ENCODE data around the gene PDE6H. TPM values are rescaled to one million over a fixed set of nuclear protein-coding genes. Genes with fewer than 3 reads are reported as not detected.

PDE6H gene
- total RNA-seq, 2 donors from 2014 or later = not detected

DNA sequence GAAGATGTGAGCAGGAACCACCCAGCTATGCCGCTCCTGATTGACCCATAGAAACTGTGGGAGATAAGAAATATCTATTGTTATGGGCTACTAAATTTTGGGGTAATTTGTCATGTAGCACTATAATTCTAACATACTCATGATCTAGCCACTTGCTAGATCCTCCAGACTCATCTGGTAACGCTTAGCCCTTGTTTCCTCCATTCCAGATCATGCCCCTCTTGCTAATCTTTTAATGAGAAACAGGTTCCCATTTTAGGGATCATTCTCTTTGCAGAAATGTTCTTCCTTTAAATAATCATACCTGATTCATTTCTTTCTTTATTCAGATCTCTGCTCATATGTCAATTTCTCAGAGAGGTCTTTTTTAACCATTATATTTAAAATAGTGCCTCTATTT, 7.6 kb upstream of the PDE6H start:
- no peak for DNase-seq
- Mint-ChIP-seq H3K27me3 (ENCODE audit: insufficient read depth) (no peaks in the 10 kb centered on the region), H3K4me1 (peaks cover 9% of the 10 kb centered on the region), H3K4me3 (no peak overlapping the region), H3K27ac (no peak overlapping the region), H3K9me3 (no peaks in the 10 kb centered on the region), H3K36me3 (ENCODE audit: low read depth) (no peaks in the 10 kb centered on the region)
- 89 to 93% methylated on average over 2 of the region's 2 CpGs for WGBS, 2 experiments (ENCODE audit: insufficient coverage in 1 of 2, insufficient read length in 1 of 2)
- H3K27me3 ChIP-seq (ENCODE audit: control insufficient read depth, insufficient read depth, low read length, poor library complexity, severe bottlenecking) = no peaks in the 10 kb centered on the region
- no peak overlapping the region for H3K4me3 ChIP-seq (ENCODE audit: low read length)
- no peak overlapping the region for H3K27ac ChIP-seq (ENCODE audit: low read depth, low read length)
- TF ChIP-seq, protein P1, sequence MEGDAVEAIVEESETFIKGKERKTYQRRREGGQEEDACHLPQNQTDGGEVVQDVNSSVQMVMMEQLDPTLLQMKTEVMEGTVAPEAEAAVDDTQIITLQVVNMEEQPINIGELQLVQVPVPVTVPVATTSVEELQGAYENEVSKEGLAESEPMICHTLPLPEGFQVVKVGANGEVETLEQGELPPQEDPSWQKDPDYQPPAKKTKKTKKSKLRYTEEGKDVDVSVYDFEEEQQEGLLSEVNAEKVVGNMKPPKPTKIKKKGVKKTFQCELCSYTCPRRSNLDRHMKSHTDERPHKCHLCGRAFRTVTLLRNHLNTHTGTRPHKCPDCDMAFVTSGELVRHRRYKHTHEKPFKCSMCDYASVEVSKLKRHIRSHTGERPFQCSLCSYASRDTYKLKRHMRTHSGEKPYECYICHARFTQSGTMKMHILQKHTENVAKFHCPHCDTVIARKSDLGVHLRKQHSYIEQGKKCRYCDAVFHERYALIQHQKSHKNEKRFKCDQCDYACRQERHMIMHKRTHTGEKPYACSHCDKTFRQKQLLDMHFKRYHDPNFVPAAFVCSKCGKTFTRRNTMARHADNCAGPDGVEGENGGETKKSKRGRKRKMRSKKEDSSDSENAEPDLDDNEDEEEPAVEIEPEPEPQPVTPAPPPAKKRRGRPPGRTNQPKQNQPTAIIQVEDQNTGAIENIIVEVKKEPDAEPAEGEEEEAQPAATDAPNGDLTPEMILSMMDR (conservative IDR thresholded peaks at IDR 0.05) = no peak
- H3K4me1 ChIP-seq (ENCODE audit: control insufficient read depth, insufficient read depth, low read length) = no peaks in the 10 kb centered on the region
- H3K9me3 ChIP-seq (ENCODE audit: control insufficient read depth, low read length) = no peaks in the 10 kb centered on the region
- H3K9ac ChIP-seq (ENCODE audit: extremely low read depth, low read length, poor library complexity, severe bottlenecking) = no peak overlapping the region
- H3K36me3 ChIP-seq (ENCODE audit: control insufficient read depth, insufficient read depth, low read length) = no peaks in the 10 kb centered on the region

DNA sequence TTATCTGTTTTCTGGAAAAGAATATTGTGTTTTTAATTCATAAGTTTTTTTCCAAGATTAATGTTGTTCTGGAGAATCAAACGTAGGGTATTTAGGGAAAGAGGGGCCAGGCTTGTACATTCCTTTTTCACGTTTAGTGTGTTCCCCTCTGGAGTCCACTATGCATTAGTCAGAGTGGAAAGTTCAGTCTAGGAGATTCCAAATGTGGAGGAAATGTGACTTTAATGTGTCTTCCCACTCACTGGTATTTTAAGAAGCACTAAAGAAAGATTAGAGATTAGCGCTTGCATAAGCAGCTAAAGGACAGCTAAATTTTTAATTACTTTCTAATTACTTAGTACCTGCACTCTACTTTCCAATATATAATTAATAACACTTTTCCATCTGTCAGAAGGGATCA, 4.4 kb upstream of the PDE6H start:
- no peak overlapping the region for H3K4me3 ChIP-seq (ENCODE audit: low read length)
- no peaks in the 10 kb centered on the region for H3K9me3 Mint-ChIP-seq
- DNase-seq = no peak
- no peaks in the 10 kb centered on the region for H3K36me3 Mint-ChIP-seq (ENCODE audit: low read depth)
- no peaks in the 10 kb centered on the region for H3K27me3 Mint-ChIP-seq (ENCODE audit: insufficient read depth)
- no peaks in the 10 kb centered on the region for H3K9me3 ChIP-seq (ENCODE audit: control insufficient read depth, low read length)
- no peaks in the 10 kb centered on the region for H3K36me3 ChIP-seq (ENCODE audit: control insufficient read depth, insufficient read depth, low read length)
- H3K9ac ChIP-seq (ENCODE audit: extremely low read depth, low read length, poor library complexity, severe bottlenecking) = no peak overlapping the region
- peaks cover 11% of the 10 kb centered on the region for H3K4me1 Mint-ChIP-seq
- H3K4me1 ChIP-seq (ENCODE audit: control insufficient read depth, insufficient read depth, low read length) = no peaks in the 10 kb centered on the region
- H3K27ac ChIP-seq (ENCODE audit: low read depth, low read length) = no peak overlapping the region
- H3K27ac Mint-ChIP-seq = no peak overlapping the region
- H3K27me3 ChIP-seq (ENCODE audit: control insufficient read depth, insufficient read depth, low read length, poor library complexity, severe bottlenecking) = no peaks in the 10 kb centered on the region
- TF ChIP-seq, protein P1 (conservative IDR thresholded peaks at IDR 0.05) = no peak
- H3K4me3 Mint-ChIP-seq = no peak overlapping the region
- 77 to 94% methylated on average over 2 to 3 of the region's 3 CpGs for WGBS, 2 experiments (ENCODE audit: insufficient coverage in 1 of 2, insufficient read length in 1 of 2)

DNA sequence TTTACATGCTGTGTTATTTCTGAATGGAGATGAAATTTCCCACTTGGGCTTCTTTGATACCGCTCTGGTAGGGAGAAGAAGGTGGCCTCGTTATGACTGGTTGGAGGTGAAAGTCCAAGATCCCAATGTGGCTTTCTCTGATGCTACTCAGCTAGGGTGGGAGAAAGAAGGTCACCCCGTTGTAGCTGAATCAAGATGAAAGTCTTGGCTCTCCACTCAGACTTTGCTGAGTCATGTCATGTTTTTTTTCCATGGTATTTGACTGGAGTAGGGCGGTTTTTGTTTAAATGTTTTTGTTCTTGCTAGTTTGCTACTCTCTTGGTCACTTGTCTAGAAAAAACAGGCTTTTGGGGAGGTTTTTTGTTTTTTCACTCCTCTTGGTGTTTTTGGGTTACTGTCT, 2.4 kb upstream of the PDE6H start:
- 70 to 100% methylated on average over 1 to 4 of the region's 4 CpGs for WGBS, 2 experiments (ENCODE audit: insufficient coverage in 1 of 2, insufficient read length in 1 of 2)

More for the DNA sequence above, 2.4 kb upstream of the PDE6H start:
- H3K4me1 ChIP-seq (ENCODE audit: control insufficient read depth, insufficient read depth, low read length) = peaks cover 3% of the 10 kb centered on the region
- Mint-ChIP-seq H3K36me3 (ENCODE audit: low read depth) (no peaks in the 10 kb centered on the region), H3K27ac (peak overlapping the region; percentile 36), H3K4me1 (peaks cover 11% of the 10 kb centered on the region), H3K4me3 (no peak overlapping the region), H3K9me3 (no peaks in the 10 kb centered on the region), H3K27me3 (ENCODE audit: insufficient read depth) (no peaks in the 10 kb centered on the region)
- H3K36me3 ChIP-seq (ENCODE audit: control insufficient read depth, insufficient read depth, low read length) = no peaks in the 10 kb centered on the region
- H3K27ac ChIP-seq (ENCODE audit: low read depth, low read length) = no peak overlapping the region
- H3K27me3 ChIP-seq (ENCODE audit: control insufficient read depth, insufficient read depth, low read length, poor library complexity, severe bottlenecking) = no peaks in the 10 kb centered on the region
- H3K4me3 ChIP-seq (ENCODE audit: low read length) = no peak overlapping the region
- DNase-seq = no peak
- TF ChIP-seq, protein P1 (conservative IDR thresholded peaks at IDR 0.05) = no peak
- H3K9me3 ChIP-seq (ENCODE audit: control insufficient read depth, low read length) = no peaks in the 10 kb centered on the region
- H3K9ac ChIP-seq (ENCODE audit: extremely low read depth, low read length, poor library complexity, severe bottlenecking) = no peak overlapping the region

Data from endodermal cell (in vitro differentiated cells).